Heart left ventricle (tissue), 16 donors: ENCODE measurements around the gene CABLES2. TPM values are rescaled to one million over a fixed set of nuclear protein-coding genes. Genes with fewer than 3 reads are reported as not detected.

Source experiments
- ATAC-seq, 4 donors: fragments of 200-7000 bp; cut with Tn5 transposase; one replicate each; pipeline ENCODE4 v1.9.1; 2020 to 2022; ENCODE audit warnings: moderate library complexity in 4 of 4, mild to moderate bottlenecking in 3 of 4, moderate number of reproducible peaks in 1 of 4
- DNase-seq, 5 donors: peaks; one replicate each; pipeline ENCODE4 v3.0.0-alpha.2; 2020
- H3K27ac ChIP-seq, 12 donors: fragments of 200-600 bp; sonication (generic) in 4 of 12; one replicate each; pipeline versions ENCODE4 v1.5.0 to v1.8.0; 2016 to 2022; ENCODE audit warnings: mild to moderate bottlenecking in 2 of 12
- H3K27me3 ChIP-seq, 9 donors: fragments of 200-600 bp; sonication (generic) in 2 of 9; one replicate each; pipeline versions ENCODE4 v1.5.1 to v1.8.0; 2016 to 2022; ENCODE audit warnings: mild to moderate bottlenecking in 3 of 9
- H3K36me3 ChIP-seq, 9 donors: fragments of 200-600 bp; sonication (generic) in 2 of 9; one replicate each; pipeline versions ENCODE4 v1.5.0 to v1.8.0; 2018 to 2022; ENCODE audit warnings: mild to moderate bottlenecking in 2 of 9
- H3K4me1 ChIP-seq, 12 donors: fragments of 200-600 bp; sonication (generic) in 4 of 12; one replicate each; pipeline versions ENCODE4 v1.5.0 to v1.8.0; 2016 to 2022; ENCODE audit warnings: mild to moderate bottlenecking in 3 of 12
- H3K4me3 ChIP-seq, 12 donors: fragments of 200-600 bp; sonication (generic) in 4 of 12; one replicate each; pipeline versions ENCODE4 v1.5.0 to v1.8.0; 2017 to 2022; ENCODE audit warnings: mild to moderate bottlenecking in 9 of 12, moderate library complexity in 4 of 12
- H3K9me3 ChIP-seq, 12 donors: fragments of 200-600 bp; sonication (generic) in 4 of 12; one replicate each; pipeline versions ENCODE4 v1.5.0 to v1.8.0; 2016 to 2022; ENCODE audit warnings: mild to moderate bottlenecking in 1 of 12
- POLR2A ChIP-seq, 2 donors: fragments of 450-650 bp; IDR thresholded peaks; one replicate each; pipeline ENCODE4 v1.6.1; 2017; ENCODE audit warnings: antibody characterized with exemption in 2 of 2, mild to moderate bottlenecking in 2 of 2, moderate library complexity in 2 of 2
- WGBS, 4 donors: extraction: QIAGEN DNeasy Blood & Tissue Kit in 2 of 4; methylation state at CpG; one replicate each; pipeline versions ENCODE4 v1.1.5 to v1.1.7; 2013 to 2018; 5-methylcytosine and 5-hydroxymethylcytosine counted together
- intact Hi-C, 10 donors: fragments of 100-400 bp; cut with DNase I; formaldehyde crosslinking; loops; one replicate each; pipeline versions ENCODE4 v1.11.1 to v1.14.2; 2022
- polyA plus RNA-seq, 2 donors: library from polyadenylated mRNA; stranded (reverse); fragments of 200-250 nt; gene quantifications; one replicate each; pipeline ENCODE4 v1.2.3, GENCODE V29; 2013
- total RNA-seq, 9 donors: library from RNA; depleted of rRNA in 2 of 9; stranded (reverse); fragments of >200 nt in 2 of 9; fragmentation: NEBNext Ultra II Directional in 3 of 9; extraction: Animal tissue kit (Norgen Biotek cat#: 25700) in 3 of 9; gene quantifications; one replicate each; pipeline versions ENCODE4 v1.1.0 to v1.2.4, GENCODE V29; 2016 to 2023
- TF ChIP-seq, protein P1 (sequence below), 12 donors: fragments of 200-600 bp; sonication (generic) in 4 of 12; IDR thresholded peaks; one replicate each; pipeline versions ENCODE4 v1.5.0 to v1.8.0; 2018 to 2022; ENCODE audit warnings: antibody characterized with exemption in 12 of 12, mild to moderate bottlenecking in 5 of 12
- donor health status: ischemic (EF 13 %, LVEDD 7.1; RV severe dilation, severe dysfunction).
- donor health status: healthy with polysubstance abuse.
- donor health status: DM: no; HTN: yes; CAD: no.
- donor health status: DM: no; HTN: no; CAD: no.
- donor health status: ischemic (EF 25% LVEDD 6.9; RV normal size, moderate dysfunction).
- donor health status: ischemic (EF 25% LVEDD 5.7; RV mildly dilated, moderate dysfunction).
- donor health status: healthy.
- donor health status: DM: yes; HTN: yes; CAD: no.
- donor health status: ischemic (EF 35%, LVEDD 5.7; RV mildly dilated, moderate dysfunction).
- donor health status: nonischemic (EF 11% LVEDD 7.7; RV severe dilation, severe dysfunction).
- donor health status: DM: yes; HTN: yes; CAD: no.
- donor health status: PGD.
- donor health status: ischemic (EF 29% LVEDD 5.4; RV normal size, mild dysfunction).
- donor health status: nonischemic (EF 23%, LVEDD 6.1; RV moderate dilation, normal function).

Gene CABLES2
- total and polyA plus RNA-seq, 11 donors = 2.9 to 12.0 (median 8.8) TPM

DNA sequence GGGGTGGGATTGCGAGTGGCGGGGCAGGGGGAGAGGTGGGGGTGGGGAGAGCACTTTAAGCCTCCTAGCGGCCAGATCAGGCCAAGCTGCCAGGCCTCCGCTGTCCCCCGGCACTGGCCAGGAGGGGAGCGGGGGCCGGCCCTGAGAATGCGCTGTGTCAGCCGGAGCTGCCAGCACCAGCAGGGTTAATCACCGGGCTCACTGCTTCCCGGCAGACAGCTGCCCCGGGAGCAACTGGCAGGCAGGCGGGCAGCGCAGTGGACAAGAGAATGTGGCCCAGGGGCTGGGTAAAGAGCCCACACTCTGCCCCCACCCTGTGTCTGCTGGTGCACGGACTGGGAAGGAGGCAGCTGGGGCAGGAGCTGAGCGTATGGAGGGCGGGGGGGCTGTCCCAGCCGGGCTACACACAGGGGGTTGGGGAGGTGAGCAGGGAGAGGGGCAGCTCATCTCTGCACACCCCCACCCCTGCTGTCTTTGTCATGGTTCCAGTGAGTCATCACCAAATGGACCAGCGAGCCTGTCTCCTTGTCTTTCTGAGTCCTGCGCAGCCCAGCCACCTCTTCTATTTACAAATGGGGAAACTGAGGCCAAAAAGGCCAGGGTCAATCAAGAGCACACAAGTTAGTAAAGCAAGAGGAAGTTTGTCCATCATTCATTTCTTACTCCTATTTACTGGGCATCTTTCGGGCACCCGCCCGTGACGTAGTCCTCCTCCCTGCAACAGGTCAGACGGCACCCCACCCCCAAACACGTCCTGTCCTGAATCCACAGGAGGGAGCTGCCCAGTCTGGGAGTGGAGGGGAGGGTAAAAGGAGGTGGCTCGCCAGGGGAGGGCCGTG lies 37.9 kb downstream of the CABLES2 start:
- H3K9me3 ChIP-seq = no peaks in the 10 kb centered on the region
- intact Hi-C loops = loop anchor here in 1 of 10 donors (5.0 kb wide), 1 partner anchor 67 kb away; the partner anchor contains the start of gene ADRM1
- 31 to 51% (median 34%) methylated on average over 16 to 28 of the region's 28 CpGs for WGBS, 4 donors
- H3K27ac ChIP-seq = peak overlapping the region in 8 of 12 donors; percentile 37 to 97 (median 80)
- peaks cover 6 to 71% (median 59%) of the 10 kb centered on the region in 12 donors for H3K4me1 ChIP-seq
- ATAC-seq (peak in 1 of 4 donors; percentile 1), DNase-seq (peak in 2 of 5 donors; percentile 47 to 62)
- no peak for TF ChIP-seq POLR2A (IDR thresholded peaks at IDR 0.05)
- TF ChIP-seq, protein P1, sequence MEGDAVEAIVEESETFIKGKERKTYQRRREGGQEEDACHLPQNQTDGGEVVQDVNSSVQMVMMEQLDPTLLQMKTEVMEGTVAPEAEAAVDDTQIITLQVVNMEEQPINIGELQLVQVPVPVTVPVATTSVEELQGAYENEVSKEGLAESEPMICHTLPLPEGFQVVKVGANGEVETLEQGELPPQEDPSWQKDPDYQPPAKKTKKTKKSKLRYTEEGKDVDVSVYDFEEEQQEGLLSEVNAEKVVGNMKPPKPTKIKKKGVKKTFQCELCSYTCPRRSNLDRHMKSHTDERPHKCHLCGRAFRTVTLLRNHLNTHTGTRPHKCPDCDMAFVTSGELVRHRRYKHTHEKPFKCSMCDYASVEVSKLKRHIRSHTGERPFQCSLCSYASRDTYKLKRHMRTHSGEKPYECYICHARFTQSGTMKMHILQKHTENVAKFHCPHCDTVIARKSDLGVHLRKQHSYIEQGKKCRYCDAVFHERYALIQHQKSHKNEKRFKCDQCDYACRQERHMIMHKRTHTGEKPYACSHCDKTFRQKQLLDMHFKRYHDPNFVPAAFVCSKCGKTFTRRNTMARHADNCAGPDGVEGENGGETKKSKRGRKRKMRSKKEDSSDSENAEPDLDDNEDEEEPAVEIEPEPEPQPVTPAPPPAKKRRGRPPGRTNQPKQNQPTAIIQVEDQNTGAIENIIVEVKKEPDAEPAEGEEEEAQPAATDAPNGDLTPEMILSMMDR (IDR thresholded peaks at IDR 0.05) = peak in 11 of 12 donors; percentile 26 to 63 (median 39)
- no peaks in the 10 kb centered on the region for H3K36me3 ChIP-seq
- peak overlapping the region in 7 of 12 donors; percentile 7 to 96 (median 91) for H3K4me3 ChIP-seq
- peaks cover 0 to 36% (median 0%) of the 10 kb centered on the region in 9 donors for H3K27me3 ChIP-seq

DNA sequence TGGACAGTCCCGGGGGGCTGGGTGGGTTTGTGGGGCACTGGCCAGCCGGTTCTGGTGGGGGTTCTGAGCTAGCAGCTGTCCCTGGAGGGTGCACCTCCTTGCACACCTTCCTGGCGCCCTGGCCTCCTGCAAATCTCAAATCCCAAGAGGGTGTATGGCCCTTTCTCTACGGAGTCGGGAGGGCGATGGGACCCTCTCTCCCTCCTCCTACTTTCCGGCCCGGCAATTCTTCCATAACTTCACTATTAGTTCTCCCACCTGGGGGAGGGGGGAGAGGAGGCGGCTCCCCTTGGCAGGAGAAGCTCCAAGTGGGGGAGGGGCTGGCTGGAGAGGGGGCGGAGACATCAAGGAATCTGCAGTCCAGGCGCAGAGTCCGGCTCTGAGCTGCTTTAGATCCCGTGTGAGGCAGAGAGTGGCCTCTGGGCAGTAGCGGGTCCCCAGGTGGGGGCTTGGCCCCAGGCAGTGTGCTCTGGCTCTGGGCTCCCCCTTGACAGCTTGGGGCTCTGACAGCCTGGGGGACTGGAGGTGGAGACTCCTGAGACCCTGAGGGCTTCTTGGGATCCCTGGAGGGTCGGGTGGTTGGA lies 38.6 kb downstream of the CABLES2 start:
- WGBS, 4 donors = 12 to 22% (median 20%) methylated on average over 13 to 15 of the region's 15 CpGs
- intact Hi-C loops = loop anchor here in 1 of 10 donors (5.0 kb wide), 1 partner anchor 66 kb away; the partner anchor contains the start of gene ADRM1
- no peak for ATAC-seq
- Histone ChIP-seq H3K27ac (peak overlapping the region in 9 of 12 donors; percentile 76 to 97 (median 93)), H3K36me3 (no peaks in the 10 kb centered on the region), H3K9me3 (no peaks in the 10 kb centered on the region), H3K4me1 (peaks cover 6 to 78% (median 66%) of the 10 kb centered on the region in 12 donors), H3K4me3 (peak overlapping the region in 8 of 12 donors; percentile 85 to 96 (median 92)), H3K27me3 (peaks cover 0 to 36% (median 0%) of the 10 kb centered on the region in 9 donors)
- DNase-seq = peak in 4 of 5 donors; percentile 48 to 70 (median 60)
- TF ChIP-seq POLR2A (IDR thresholded peaks at IDR 0.05) = no peak
- TF ChIP-seq, protein P1 (IDR thresholded peaks at IDR 0.05) = no peak

DNA sequence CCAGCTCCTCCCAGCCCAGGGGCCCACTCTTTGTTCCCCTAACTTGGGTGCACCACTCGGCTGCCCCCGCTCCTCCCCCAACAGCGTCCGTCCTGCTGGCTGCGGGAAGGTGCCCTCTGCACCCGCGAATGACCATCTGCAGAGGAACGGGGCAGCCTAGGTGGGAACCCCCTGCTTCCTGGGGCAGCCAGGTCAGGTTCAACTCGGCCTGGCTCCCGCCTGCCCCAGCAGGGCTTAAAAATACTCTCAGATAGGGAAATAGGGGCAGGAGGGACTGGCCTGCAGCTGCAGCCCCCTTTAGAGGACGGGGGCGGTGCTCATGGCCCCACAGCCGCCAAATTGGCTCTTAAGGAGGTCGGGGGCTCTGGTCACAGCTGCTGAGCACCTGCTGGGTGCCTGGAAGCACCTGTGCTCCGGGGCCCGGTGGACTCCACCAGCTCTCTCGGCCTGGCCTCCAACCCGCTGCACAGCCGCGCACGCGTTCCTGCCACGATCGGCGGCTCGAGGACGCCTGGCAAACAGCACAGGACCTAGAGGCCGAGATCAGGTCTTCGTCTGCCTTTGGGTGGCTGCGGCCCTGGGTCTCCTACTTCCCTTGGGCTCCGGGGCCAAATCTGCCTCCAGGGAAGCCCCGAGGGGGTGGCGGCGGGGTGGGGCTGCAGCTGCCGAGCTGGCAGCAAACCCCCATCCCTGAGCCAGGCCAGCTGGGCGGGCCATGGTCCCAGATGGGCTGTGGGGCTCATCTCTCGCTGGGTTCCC lies 39.3 kb downstream of the CABLES2 start:
- TF ChIP-seq, protein P1 (IDR thresholded peaks at IDR 0.05) = no peak
- no peak for TF ChIP-seq POLR2A (IDR thresholded peaks at IDR 0.05)
- peak overlapping the region; percentile 76 to 97 (median 93) for H3K27ac ChIP-seq
- H3K27me3 ChIP-seq = peaks cover 0 to 36% (median 0%) of the 10 kb centered on the region in 9 donors
- H3K9me3 ChIP-seq = no peaks in the 10 kb centered on the region
- DNase-seq (peak in 4 of 5 donors; percentile 41 to 77 (median 64)), ATAC-seq (no peak)
- 4 to 10% (median 6%) methylated on average over 24 to 37 of the region's 37 CpGs for WGBS, 4 donors
- intact Hi-C loops = loop anchor here in 1 of 10 donors (5.0 kb wide), 1 partner anchor 66 kb away; the partner anchor contains the start of gene ADRM1
- H3K36me3 ChIP-seq = no peaks in the 10 kb centered on the region
- peak overlapping the region; percentile 75 to 97 (median 92) for H3K4me3 ChIP-seq
- peaks cover 12 to 85% (median 73%) of the 10 kb centered on the region in 12 donors for H3K4me1 ChIP-seq
